HepG2 (cell line): Measurements from ENCODE around the gene C1orf35. TPM values are rescaled to one million over a fixed set of nuclear protein-coding genes. Genes with fewer than 3 reads are reported as not detected.
A peak's percentile ranks its signal among the peaks of the same experiment; 100 is the strongest.

Experiments used
- ARID3A ChIP-seq: IDR thresholded peaks from 2 replicates; pipeline ENCODE4 v1.6.1; 2012; ENCODE audit warnings: low read depth, low read length, improper control_type of control experiment
- BCLAF1 ChIP-seq: fragments of 450-650 bp; IDR thresholded peaks from 2 replicates; pipeline ENCODE4 v1.6.1; 2017; ENCODE audit warnings: mild to moderate bottlenecking
- CREBL2 ChIP-seq: sonication (generic); formaldehyde crosslinking; IDR thresholded peaks from 2 replicates; pipeline ENCODE4 v1.8.1; 2023; ENCODE audit warnings: missing genetic modification reagents, mild to moderate bottlenecking, borderline replicate concordance
- FOXP1 ChIP-seq, 2 experiments: fragments of 450-650 bp in 1 of 2; IDR thresholded peaks; 2 replicates each; pipeline ENCODE4 v1.6.1; 2017 to 2018; ENCODE audit warnings: antibody characterized with exemption in 1 of 2
- GZF1 ChIP-seq: sonication (generic); formaldehyde crosslinking; IDR thresholded peaks from 2 replicates; pipeline ENCODE4 v1.5.1; 2020; ENCODE audit warnings: mild to moderate bottlenecking, missing genetic modification reagents
- HNRNPLL ChIP-seq: fragments of 200-400 bp; formaldehyde crosslinking; IDR thresholded peaks from 2 replicates; pipeline ENCODE4 v1.6.1; 2017; ENCODE audit warnings: mild to moderate bottlenecking, low read depth, low read length; ENCODE audit not compliant: poor library complexity, severe bottlenecking
- HOXA3 ChIP-seq: sonication (generic); formaldehyde crosslinking; IDR thresholded peaks from 2 replicates; pipeline ENCODE4 v1.5.0; 2020; ENCODE audit warnings: missing genetic modification reagents
- RAD51 ChIP-seq: fragments of 450-650 bp; IDR thresholded peaks from 2 replicates; pipeline ENCODE4 v1.6.1; 2016; ENCODE audit warnings: borderline replicate concordance
- RARG ChIP-seq: sonication (generic); formaldehyde crosslinking; IDR thresholded peaks from 2 replicates; pipeline ENCODE4 v1.4.0; 2020; ENCODE audit warnings: low read depth, mild to moderate bottlenecking, missing genetic modification reagents
- SIN3B ChIP-seq: fragments of 150-350 bp; IDR thresholded peaks from 2 replicates; pipeline ENCODE4 v1.6.1; 2014; ENCODE audit warnings: low read length
- SSRP1 ChIP-seq: IDR thresholded peaks from 2 replicates; pipeline ENCODE4 v1.6.1; 2016; ENCODE audit warnings: control low read depth
- THAP7 ChIP-seq: sonication (generic); formaldehyde crosslinking; IDR thresholded peaks from 2 replicates; pipeline ENCODE4 v1.8.1; 2023; ENCODE audit warnings: mild to moderate bottlenecking, missing genetic modification reagents
- ZBTB14 ChIP-seq: sonication (generic); formaldehyde crosslinking; IDR thresholded peaks from 2 replicates; pipeline ENCODE4 v1.4.0; 2020; ENCODE audit warnings: missing genetic modification reagents
- ZFP41 ChIP-seq: sonication (generic); formaldehyde crosslinking; IDR thresholded peaks from 2 replicates; pipeline ENCODE4 v1.4.0; 2020; ENCODE audit warnings: mild to moderate bottlenecking, missing genetic modification reagents, borderline replicate concordance
- ZFYVE20 ChIP-seq: sonication (generic); formaldehyde crosslinking; IDR thresholded peaks from 2 replicates; pipeline ENCODE4 v1.8.0; 2023; ENCODE audit warnings: low read depth, mild to moderate bottlenecking, moderate library complexity, missing genetic modification reagents, borderline replicate concordance
- ZNF564 ChIP-seq: sonication (generic); formaldehyde crosslinking; IDR thresholded peaks from 2 replicates; pipeline ENCODE4 v1.8.1; 2023; ENCODE audit warnings: mild to moderate bottlenecking, missing genetic modification reagents
- ZXDC ChIP-seq: sonication (generic); formaldehyde crosslinking; IDR thresholded peaks from 2 replicates; pipeline ENCODE4 v1.5.0; 2020; ENCODE audit warnings: mild to moderate bottlenecking, missing genetic modification reagents
- polyA plus RNA-seq, 8 experiments: library from polyadenylated mRNA; depleted of rRNA in 3 of 8; stranded (reverse) in 7 of 8; unstranded in 1 of 8; fragments of >200 nt; fragmentation: Illumina TruSeq in 4 of 8; extraction: Trizol in 4 of 8; gene quantifications; 2 replicates each; pipeline versions ENCODE4 v1.2.1 to v1.2.3, GENCODE V29; 2011 to 2016; ENCODE audit warnings: low read depth in 4 of 8, missing spikeins in 1 of 8, mixed read lengths in 1 of 8; ENCODE audit not compliant: insufficient read depth in 1 of 8
- total RNA-seq, 5 experiments: library from RNA; depleted of rRNA; stranded (reverse); fragments of >200 nt; fragmentation: Illumina TruSeq; extraction: Trizol; gene quantifications; 2 replicates each; pipeline ENCODE4 v1.2.3, GENCODE V29; 2016; ENCODE audit warnings: low read depth in 1 of 5

The C1orf35 gene
- total and polyA plus RNA-seq, 2 of the 13 experiments (the other 11 are each of a cell fraction or from before 2014, with no cell fraction given): 8.1 to 19.3 TPM

GRCh38 chr1:228102791-228103620 lies at the start of gene C1orf35 (continued):
- TF ChIP-seq ARID3A: no peak
- peak; percentile 83; the same call in 1 of the 2 replicates for TF ChIP-seq ZFYVE20 (CRISPR knock-in tag)
- no peak; the same call in 1 of the 2 replicates for TF ChIP-seq ZNF564 (CRISPR knock-in tag)
- no peak; the same call in 1 of the 2 replicates for TF ChIP-seq GZF1 (CRISPR knock-in tag)
- no peak for TF ChIP-seq RAD51
- no peak; the same call in 1 of the 2 replicates for TF ChIP-seq SSRP1 (CRISPR knock-in tag)
- TF ChIP-seq RARG: no peak
- TF ChIP-seq HNRNPLL: peak; percentile 78
- TF ChIP-seq FOXP1 (IDR thresholded peaks at IDR 0.05): no peak
- TF ChIP-seq FOXP1 (CRISPR knock-in tag; IDR thresholded peaks at IDR 0.05): no peak
- TF ChIP-seq ZXDC (CRISPR knock-in tag): no peak
- TF ChIP-seq CREBL2 (CRISPR knock-in tag): no peak; the same call in 1 of the 2 replicates
- TF ChIP-seq THAP7 (CRISPR knock-in tag): no peak; the same call in 1 of the 2 replicates
- TF ChIP-seq ZBTB14: peak; percentile 81
- TF ChIP-seq HOXA3 (CRISPR knock-in tag): peak; percentile 99
- no peak for TF ChIP-seq BCLAF1
- peak; percentile 46; the same call in 1 of the 2 replicates for TF ChIP-seq ZFP41 (CRISPR knock-in tag)
- TF ChIP-seq SIN3B: peak; percentile 76
